WTC11 (cell line): ENCODE results near the gene SELENOP. TPM values are rescaled to one million over a fixed set of nuclear protein-coding genes. Genes with fewer than 3 reads are reported as not detected.

ENCODE experiments used
- ATAC-seq: fragments of 200-7000 bp; cut with Tn5 transposase; 2 replicates; pipeline ENCODE4 v1.10.0; 2021; ENCODE audit warnings: mild to moderate bottlenecking, moderate library complexity
- CTCF ChIA-PET: fragments of 300-600 bp; sonication (Branson Sonifier 250); formaldehyde crosslinking; loops from one replicate; lab custom pipeline; 2021; ENCODE audit warnings: antibody characterized with exemption; lab: Charles Lee
- POLR2A ChIA-PET: fragments of 350-600 bp; sonication (Branson Sonifier 250); formaldehyde crosslinking; loops from one replicate; lab custom pipeline; 2021; ENCODE audit warnings: antibody characterized with exemption; lab: Charles Lee
- DNase-seq: peaks from one replicate; pipeline ENCODE4 v3.0.0; 2021; ENCODE audit warnings: low spot score
- H3K27ac Mint-ChIP-seq: 2 replicates; pipeline ENCODE4 v1.8.0; 2021; ENCODE audit warnings: mixed read lengths
- H3K27me3 Mint-ChIP-seq: 2 replicates; pipeline ENCODE4 v1.8.0; 2021; ENCODE audit warnings: low read depth, mild to moderate bottlenecking, moderate library complexity, mixed read lengths
- H3K36me3 Mint-ChIP-seq: 2 replicates; pipeline ENCODE4 v1.8.0; 2021; ENCODE audit warnings: mixed read lengths
- H3K4me1 Mint-ChIP-seq: 2 replicates; pipeline ENCODE4 v1.8.0; 2022; ENCODE audit warnings: mixed read lengths
- H3K4me3 Mint-ChIP-seq: 2 replicates; pipeline ENCODE4 v1.8.0; 2021; ENCODE audit warnings: mild to moderate bottlenecking, moderate library complexity, mixed read lengths
- H3K9me3 Mint-ChIP-seq: 2 replicates; pipeline ENCODE4 v1.8.0; 2021; ENCODE audit warnings: mixed read lengths
- CDX4 ChIP-seq: fragments of 250-450 bp; sonication (Bioruptor Pico); IDR thresholded peaks from 2 replicates; pipeline ENCODE4 v1.9.0; 2021; ENCODE audit warnings: moderate library complexity, mild to moderate bottlenecking, inconsistent platforms, borderline replicate concordance
- CREM ChIP-seq: sonication (generic); formaldehyde crosslinking; IDR thresholded peaks from 2 replicates; pipeline ENCODE4 v1.8.1; 2022; ENCODE audit warnings: mild to moderate bottlenecking, missing genetic modification reagents, moderate library complexity
- CTCF ChIP-seq: fragments of 200-600 bp; IDR thresholded peaks from 2 replicates; pipeline ENCODE4 v1.8.0; 2022; ENCODE audit warnings: antibody characterized with exemption
- ERG ChIP-seq: fragments of 250-450 bp; sonication (Bioruptor Pico); IDR thresholded peaks from 2 replicates; pipeline ENCODE4 v1.8.0; 2021; ENCODE audit warnings: mild to moderate bottlenecking
- ESRRA ChIP-seq: sonication (generic); formaldehyde crosslinking; IDR thresholded peaks from 2 replicates; pipeline ENCODE4 v1.8.1; 2022; ENCODE audit warnings: mild to moderate bottlenecking, missing genetic modification reagents, borderline replicate concordance
- FOXK1 ChIP-seq: sonication (generic); formaldehyde crosslinking; IDR thresholded peaks from 2 replicates; pipeline ENCODE4 v1.8.0; 2022; ENCODE audit warnings: mild to moderate bottlenecking, moderate library complexity, missing genetic modification reagents
- GABPB1 ChIP-seq: sonication (generic); formaldehyde crosslinking; IDR thresholded peaks from 2 replicates; pipeline ENCODE4 v1.8.1; 2023; ENCODE audit warnings: mild to moderate bottlenecking, missing genetic modification reagents
- IRF1 ChIP-seq: sonication (generic); formaldehyde crosslinking; IDR thresholded peaks from 2 replicates; pipeline ENCODE4 v1.8.0; 2023; ENCODE audit warnings: missing genetic modification reagents
- IRF2 ChIP-seq: sonication (generic); formaldehyde crosslinking; IDR thresholded peaks from 2 replicates; pipeline ENCODE4 v1.8.0; 2022; ENCODE audit warnings: low read depth, missing genetic modification reagents, borderline replicate concordance
- JAZF1 ChIP-seq: fragments of 250-450 bp; sonication (Bioruptor Pico); IDR thresholded peaks from 2 replicates; pipeline ENCODE4 v1.9.0; 2021; ENCODE audit warnings: moderate library complexity, mild to moderate bottlenecking, inconsistent platforms
- KAT7 ChIP-seq: sonication (generic); formaldehyde crosslinking; IDR thresholded peaks from 2 replicates; pipeline ENCODE4 v1.8.1; 2023; ENCODE audit warnings: missing genetic modification reagents, mild to moderate bottlenecking, borderline replicate concordance
- MLX ChIP-seq: sonication (generic); formaldehyde crosslinking; IDR thresholded peaks from 2 replicates; pipeline ENCODE4 v1.8.1; 2023; ENCODE audit warnings: mild to moderate bottlenecking, missing genetic modification reagents, moderate library complexity
- NR2C2 ChIP-seq: sonication (generic); formaldehyde crosslinking; IDR thresholded peaks from 2 replicates; pipeline ENCODE4 v1.8.0; 2022; ENCODE audit warnings: mild to moderate bottlenecking, missing genetic modification reagents
- NR3C1 ChIP-seq: sonication (generic); formaldehyde crosslinking; conservative IDR thresholded peaks from 2 replicates; pipeline ENCODE4 v1.8.1; 2023; ENCODE audit warnings: low read depth, mild to moderate bottlenecking, missing genetic modification reagents
- PRRX2 ChIP-seq: fragments of 250-450 bp; sonication (Bioruptor Pico); IDR thresholded peaks from 2 replicates; pipeline ENCODE4 v1.8.0; 2021; ENCODE audit warnings: mild to moderate bottlenecking
- SMAD3 ChIP-seq: sonication (generic); formaldehyde crosslinking; IDR thresholded peaks from 2 replicates; pipeline ENCODE4 v1.8.0; 2022; ENCODE audit warnings: missing genetic modification reagents, mild to moderate bottlenecking, borderline replicate concordance
- SMAD4 ChIP-seq: sonication (generic); formaldehyde crosslinking; IDR thresholded peaks from 2 replicates; pipeline ENCODE4 v1.8.0; 2022; ENCODE audit warnings: mild to moderate bottlenecking, missing genetic modification reagents
- TEAD1 ChIP-seq: sonication (generic); formaldehyde crosslinking; IDR thresholded peaks from 2 replicates; pipeline ENCODE4 v1.8.0; 2022; ENCODE audit warnings: mild to moderate bottlenecking, missing genetic modification reagents
- ZNF263 ChIP-seq: sonication (generic); formaldehyde crosslinking; IDR thresholded peaks from 2 replicates; pipeline ENCODE4 v1.8.1; 2022; ENCODE audit warnings: low read depth, mild to moderate bottlenecking, moderate library complexity, missing genetic modification reagents
- ZNF423 ChIP-seq: fragments of 250-450 bp; sonication (Bioruptor Pico); IDR thresholded peaks from 2 replicates; pipeline ENCODE4 v2.1.2; 2022; ENCODE audit warnings: mild to moderate bottlenecking, moderate library complexity
- ZNF425 ChIP-seq: fragments of 250-450 bp; sonication (Bioruptor Pico); conservative IDR thresholded peaks from 2 replicates; pipeline ENCODE4 v1.9.0; 2021; ENCODE audit warnings: mild to moderate bottlenecking
- ZNF532 ChIP-seq: fragments of 250-450 bp; sonication (Bioruptor Pico); IDR thresholded peaks from 2 replicates; pipeline ENCODE4 v1.9.0; 2021; ENCODE audit warnings: mild to moderate bottlenecking, borderline replicate concordance
- total RNA-seq: library from RNA; stranded (reverse); gene quantifications from 3 replicates; pipeline ENCODE4 v1.2.3, GENCODE V29; 2021

Gene SELENOP
- total RNA-seq, 1 experiment from 2014 or later, result 13.2 TPM

- TF ChIP-seq CTCF (no peak), TEAD1 (CRISPR knock-in tag) (no peak), ZNF425 (CRISPR knock-in tag) (no peak)
- TF ChIP-seq, all 79 proteins: peak for 0
These were observed 23.8 kb downstream of the SELENOP start (continued) for GRCh38 chr5:42787845-42788244.

- DNase-seq (no peak), ATAC-seq (no peak)
- Mint-ChIP-seq H3K27me3 (no peaks in the 10 kb centered on the region), H3K36me3 (peaks cover 49% of the 10 kb centered on the region), H3K4me1 (no peaks in the 10 kb centered on the region), H3K27ac (no peak overlapping the region), H3K9me3 (peaks cover 53% of the 10 kb centered on the region), H3K4me3 (no peak overlapping the region)
- ChIA-PET CTCF (no interaction called here), POLR2A (no interaction called here)
- no peak for TF ChIP-seq ESRRA (CRISPR knock-in tag)
- TF ChIP-seq SMAD3 (CRISPR knock-in tag), result no peak
- no peak for TF ChIP-seq NR3C1 (CRISPR knock-in tag)
- TF ChIP-seq JAZF1 (CRISPR knock-in tag), result no peak
- TF ChIP-seq FOXK1 (CRISPR knock-in tag), result no peak
- no peak for TF ChIP-seq MLX (CRISPR knock-in tag)
- no peak for TF ChIP-seq ZNF532 (CRISPR knock-in tag)
- TF ChIP-seq CDX4 (CRISPR knock-in tag), result no peak
- TF ChIP-seq TEAD1 (CRISPR knock-in tag), result no peak
- no peak for TF ChIP-seq ERG (CRISPR knock-in tag)
- TF ChIP-seq NR2C2 (CRISPR knock-in tag), result no peak
- TF ChIP-seq SMAD4 (CRISPR knock-in tag), result no peak
- TF ChIP-seq IRF1 (CRISPR knock-in tag), result no peak
- no peak for TF ChIP-seq ZNF423 (CRISPR knock-in tag)
- no peak for TF ChIP-seq KAT7 (CRISPR knock-in tag)
- no peak for TF ChIP-seq PRRX2 (CRISPR knock-in tag)
- no peak for TF ChIP-seq ZNF263 (CRISPR knock-in tag)
- no peak for TF ChIP-seq GABPB1 (CRISPR knock-in tag)
- TF ChIP-seq IRF2 (CRISPR knock-in tag), result no peak
- TF ChIP-seq CREM (CRISPR knock-in tag), result no peak
These were observed 24.6 kb downstream of the SELENOP start for GRCh38 chr5:42787073-42787472.
